A204.1 (cell line): Measurements from ENCODE around the gene CLIP3.

Experiments used
- FAIRE-seq: peaks from 2 replicates; lab custom pipeline; 2012; peaks lifted over from hg19 to GRCh38; lab: Jason Lieb, UNC

The CLIP3 gene

GRCh38 chr19:35975608-35976214 is 57.0 kb downstream of the CLIP3 start:
- no peak for FAIRE-seq

- FAIRE-seq: no peak
These were observed 59.2 kb downstream of the CLIP3 start for GRCh38 chr19:35973487-35973886.

- FAIRE-seq: no peak
These were observed 65.9 kb downstream of the CLIP3 start for GRCh38 chr19:35966771-35967170.
